ENCODE measurements around the gene FAIM2.

DNA sequence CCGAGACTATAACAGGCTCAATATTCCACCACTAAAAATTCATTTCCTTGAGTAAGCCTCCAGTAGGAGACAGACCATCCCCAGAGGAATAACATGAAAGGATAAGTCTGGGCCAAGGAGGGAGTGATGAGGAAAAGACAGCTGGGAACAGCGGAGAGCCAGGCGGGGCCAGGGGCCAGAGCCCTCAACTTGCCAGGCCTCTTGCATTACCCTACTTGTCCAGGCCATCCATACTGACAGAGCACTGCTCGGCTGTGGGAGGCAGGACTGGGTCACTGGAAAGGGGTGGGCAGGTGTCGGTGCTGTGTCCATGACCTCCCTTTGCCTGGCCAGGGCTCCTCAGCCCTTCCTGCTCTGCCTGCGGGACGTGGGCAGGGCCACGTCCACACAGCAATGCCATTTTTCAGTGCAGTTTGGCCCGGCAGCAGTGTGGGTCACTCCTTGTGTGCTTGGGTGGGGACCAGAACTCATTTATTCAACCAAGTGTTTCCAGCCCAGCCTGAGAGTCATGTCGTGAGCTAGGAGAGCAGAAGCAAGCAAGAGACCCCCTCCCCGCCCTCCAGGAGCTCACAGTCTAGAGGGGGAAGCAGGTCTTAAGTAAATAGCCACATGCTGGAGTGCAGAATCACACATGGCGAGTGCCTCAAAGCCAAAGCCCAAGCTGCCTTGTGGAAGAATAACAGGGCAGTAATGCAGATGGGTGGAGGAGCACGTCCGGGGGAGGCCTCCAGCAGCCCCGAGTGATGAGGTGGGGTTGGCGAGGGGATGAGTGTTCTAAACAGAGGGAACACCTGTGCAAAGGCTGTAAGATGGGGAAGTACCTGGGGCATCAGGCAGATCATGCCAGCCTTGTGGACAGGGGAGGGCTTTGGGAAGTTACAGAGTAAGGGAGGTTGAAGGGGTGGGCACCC, 8.9 kb upstream of the FAIM2 start:
- TF ChIP-seq POLR2AphosphoS5 (IDR thresholded peaks at IDR 0.05; ENCODE audit: low read depth, low read length) (no peak), POLR2A (IDR thresholded peaks at IDR 0.05; ENCODE audit: low read depth, low read length) (no peak), TAF1 (IDR thresholded peaks at IDR 0.05; ENCODE audit: low read depth, low read length) (no peak), PAX5 (IDR thresholded peaks at IDR 0.05; ENCODE audit: insufficient read depth, low read length, severe bottlenecking) (no peak), SPI1 (IDR thresholded peaks at IDR 0.05; ENCODE audit: low read depth, low read length) (no peak)
